ENCODE results near the gene KDM5B.

The KDM5B gene

GRCh38 chr1:202708456-202709275 lies 99.6 kb downstream of the KDM5B start:
- Histone ChIP-seq H3K9me3 (replicated peaks; ENCODE audit: insufficient read depth, low read length) (no peaks in the 10 kb centered on the region), H3K9ac (ENCODE audit: low read length) (no peak overlapping the region), H4K20me1 (ENCODE audit: insufficient read depth, low read length) (no peaks in the 10 kb centered on the region), H2AFZ (ENCODE audit: low read length) (no peak overlapping the region), H3K9me2 (replicated peaks; ENCODE audit: insufficient read depth, low read length) (no peaks in the 10 kb centered on the region), H3K4me1 (ENCODE audit: low read length) (no peaks in the 10 kb centered on the region), H3K79me2 (ENCODE audit: low read length) (no peaks in the 10 kb centered on the region), H3K4me3 (ENCODE audit: low read length) (no peak overlapping the region), H3K4me2 (ENCODE audit: low read depth, low read length) (no peak overlapping the region), H3F3A (ENCODE audit: insufficient read depth, low read length) (no peaks in the 10 kb centered on the region), H3K27me3 (replicated peaks; ENCODE audit: insufficient read depth, low read length) (peaks cover 90% of the 10 kb centered on the region), H3K27ac (ENCODE audit: low read length) (no peak overlapping the region), H3K36me3 (replicated peaks; ENCODE audit: insufficient read depth, low read length) (no peaks in the 10 kb centered on the region)
- DNase-seq: no peak
- TF ChIP-seq, protein P1, sequence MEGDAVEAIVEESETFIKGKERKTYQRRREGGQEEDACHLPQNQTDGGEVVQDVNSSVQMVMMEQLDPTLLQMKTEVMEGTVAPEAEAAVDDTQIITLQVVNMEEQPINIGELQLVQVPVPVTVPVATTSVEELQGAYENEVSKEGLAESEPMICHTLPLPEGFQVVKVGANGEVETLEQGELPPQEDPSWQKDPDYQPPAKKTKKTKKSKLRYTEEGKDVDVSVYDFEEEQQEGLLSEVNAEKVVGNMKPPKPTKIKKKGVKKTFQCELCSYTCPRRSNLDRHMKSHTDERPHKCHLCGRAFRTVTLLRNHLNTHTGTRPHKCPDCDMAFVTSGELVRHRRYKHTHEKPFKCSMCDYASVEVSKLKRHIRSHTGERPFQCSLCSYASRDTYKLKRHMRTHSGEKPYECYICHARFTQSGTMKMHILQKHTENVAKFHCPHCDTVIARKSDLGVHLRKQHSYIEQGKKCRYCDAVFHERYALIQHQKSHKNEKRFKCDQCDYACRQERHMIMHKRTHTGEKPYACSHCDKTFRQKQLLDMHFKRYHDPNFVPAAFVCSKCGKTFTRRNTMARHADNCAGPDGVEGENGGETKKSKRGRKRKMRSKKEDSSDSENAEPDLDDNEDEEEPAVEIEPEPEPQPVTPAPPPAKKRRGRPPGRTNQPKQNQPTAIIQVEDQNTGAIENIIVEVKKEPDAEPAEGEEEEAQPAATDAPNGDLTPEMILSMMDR (IDR thresholded peaks at IDR 0.05; ENCODE audit: low read length): no peak
- TF ChIP-seq EZH2 (optimal IDR thresholded peaks at IDR 0.05; ENCODE audit: low read depth, low read length): no peak
- TF ChIP-seq EZH2phosphoT487 (IDR thresholded peaks at IDR 0.05; ENCODE audit: low read length): no peak

- TF ChIP-seq, protein P1 (IDR thresholded peaks at IDR 0.05; ENCODE audit: low read length): no peak
- TF ChIP-seq EZH2phosphoT487 (IDR thresholded peaks at IDR 0.05; ENCODE audit: low read length): no peak
- TF ChIP-seq EZH2 (optimal IDR thresholded peaks at IDR 0.05; ENCODE audit: low read depth, low read length): no peak
- Histone ChIP-seq H3K4me1 (ENCODE audit: low read length) (no peaks in the 10 kb centered on the region), H3K9me3 (replicated peaks; ENCODE audit: insufficient read depth, low read length) (no peaks in the 10 kb centered on the region), H4K20me1 (ENCODE audit: insufficient read depth, low read length) (no peaks in the 10 kb centered on the region), H3K36me3 (replicated peaks; ENCODE audit: insufficient read depth, low read length) (no peaks in the 10 kb centered on the region), H3K9me2 (replicated peaks; ENCODE audit: insufficient read depth, low read length) (no peaks in the 10 kb centered on the region), H3K9ac (ENCODE audit: low read length) (no peak overlapping the region), H3F3A (ENCODE audit: insufficient read depth, low read length) (no peaks in the 10 kb centered on the region), H2AFZ (ENCODE audit: low read length) (no peak overlapping the region), H3K4me2 (ENCODE audit: low read depth, low read length) (no peak overlapping the region), H3K27ac (ENCODE audit: low read length) (no peak overlapping the region), H3K27me3 (replicated peaks; ENCODE audit: insufficient read depth, low read length) (peaks cover 82% of the 10 kb centered on the region), H3K4me3 (ENCODE audit: low read length) (no peak overlapping the region), H3K79me2 (ENCODE audit: low read length) (no peaks in the 10 kb centered on the region)
- DNase-seq: no peak
Measured at GRCh38 chr1:202706851-202707250, 101.4 kb downstream of the KDM5B start.

GRCh38 chr1:202704601-202705000 lies 103.6 kb downstream of the KDM5B start:
- no peak overlapping the region for H3K4me2 ChIP-seq (ENCODE audit: low read depth, low read length)
- peaks cover 72% of the 10 kb centered on the region for H3K27me3 ChIP-seq (replicated peaks; ENCODE audit: insufficient read depth, low read length)
- H3K4me1 ChIP-seq (ENCODE audit: low read length): no peaks in the 10 kb centered on the region
- TF ChIP-seq, protein P1 (IDR thresholded peaks at IDR 0.05; ENCODE audit: low read length): no peak
- TF ChIP-seq EZH2 (optimal IDR thresholded peaks at IDR 0.05; ENCODE audit: low read depth, low read length) (no peak), EZH2phosphoT487 (IDR thresholded peaks at IDR 0.05; ENCODE audit: low read length) (no peak)
- H3F3A ChIP-seq (ENCODE audit: insufficient read depth, low read length): no peaks in the 10 kb centered on the region
- no peaks in the 10 kb centered on the region for H3K79me2 ChIP-seq (ENCODE audit: low read length)
- no peaks in the 10 kb centered on the region for H3K9me2 ChIP-seq (replicated peaks; ENCODE audit: insufficient read depth, low read length)
- H3K4me3 ChIP-seq (ENCODE audit: low read length): no peak overlapping the region
- H3K36me3 ChIP-seq (replicated peaks; ENCODE audit: insufficient read depth, low read length): no peaks in the 10 kb centered on the region
- no peak overlapping the region for H2AFZ ChIP-seq (ENCODE audit: low read length)
- H4K20me1 ChIP-seq (ENCODE audit: insufficient read depth, low read length): no peaks in the 10 kb centered on the region
- H3K9me3 ChIP-seq (replicated peaks; ENCODE audit: insufficient read depth, low read length): no peaks in the 10 kb centered on the region
- no peak for DNase-seq
- H3K27ac ChIP-seq (ENCODE audit: low read length): no peak overlapping the region
- H3K9ac ChIP-seq (ENCODE audit: low read length): no peak overlapping the region
